ENCODE data around the gene APOBEC3B.

The APOBEC3B gene

GRCh38 chr22:38964989-38965388 is 17.2 kb upstream of the APOBEC3B start:
- no peak for FAIRE-seq
- no peak for TF ChIP-seq POLR2A (IDR thresholded peaks at IDR 0.05; ENCODE audit: low read depth, low read length)
- no peak for DNase-seq (ENCODE audit: insufficient read length, low spot score)

GRCh38 chr22:38965614-38966379 is 16.4 kb upstream of the APOBEC3B start:
- no peak for TF ChIP-seq SPI1 (IDR thresholded peaks at IDR 0.05; ENCODE audit: low read depth, low read length)
- TF ChIP-seq POU2F2 (IDR thresholded peaks at IDR 0.05; ENCODE audit: low read depth, low read length): no peak
- no peak for TF ChIP-seq PAX5 (IDR thresholded peaks at IDR 0.05; ENCODE audit: insufficient read depth, low read length, severe bottlenecking)
- TF ChIP-seq TAF1 (IDR thresholded peaks at IDR 0.05; ENCODE audit: low read depth, low read length): no peak
- no peak for TF ChIP-seq POLR2AphosphoS5 (IDR thresholded peaks at IDR 0.05; ENCODE audit: low read depth, low read length)
- no peak for TF ChIP-seq POLR2A (IDR thresholded peaks at IDR 0.05; ENCODE audit: low read depth, low read length)
- DNase-seq (ENCODE audit: insufficient read length, low spot score) (no peak), FAIRE-seq (no peak)

DNA sequence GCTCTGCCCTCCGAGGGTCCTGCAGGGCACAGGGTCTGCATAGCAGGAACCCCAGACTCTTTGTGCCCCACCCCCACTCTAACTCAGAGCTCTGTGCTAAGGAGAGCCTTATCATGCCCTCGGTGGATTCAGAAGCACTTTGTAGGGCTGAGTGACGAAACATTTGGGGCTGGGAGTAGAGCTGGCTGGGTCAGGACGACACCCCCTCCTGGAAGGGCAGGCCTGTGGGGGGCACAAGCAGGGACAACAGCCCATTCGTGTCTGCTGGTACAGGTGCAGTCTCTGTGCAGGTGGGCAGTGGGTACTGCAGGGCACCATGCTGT is 15.8 kb upstream of the APOBEC3B start:
- no peak for FAIRE-seq
- no peak for DNase-seq (ENCODE audit: insufficient read length, low spot score)
- TF ChIP-seq SPI1 (IDR thresholded peaks at IDR 0.05; ENCODE audit: low read depth, low read length): no peak
- TF ChIP-seq PAX5 (IDR thresholded peaks at IDR 0.05; ENCODE audit: insufficient read depth, low read length, severe bottlenecking): no peak
- TF ChIP-seq POU2F2 (IDR thresholded peaks at IDR 0.05; ENCODE audit: low read depth, low read length): no peak
- TF ChIP-seq POLR2A (IDR thresholded peaks at IDR 0.05; ENCODE audit: low read depth, low read length): no peak
- TF ChIP-seq TAF1 (IDR thresholded peaks at IDR 0.05; ENCODE audit: low read depth, low read length): no peak
- TF ChIP-seq POLR2AphosphoS5 (IDR thresholded peaks at IDR 0.05; ENCODE audit: low read depth, low read length): no peak

GRCh38 chr22:38966942-38967341 is 15.2 kb upstream of the APOBEC3B start:
- FAIRE-seq: no peak
- DNase-seq (ENCODE audit: insufficient read length, low spot score): no peak
- no peak for TF ChIP-seq POLR2A (IDR thresholded peaks at IDR 0.05; ENCODE audit: low read depth, low read length)
- TF ChIP-seq PAX5 (IDR thresholded peaks at IDR 0.05; ENCODE audit: insufficient read depth, low read length, severe bottlenecking): no peak
- TF ChIP-seq SPI1 (IDR thresholded peaks at IDR 0.05; ENCODE audit: low read depth, low read length): no peak
- no peak for TF ChIP-seq TAF1 (IDR thresholded peaks at IDR 0.05; ENCODE audit: low read depth, low read length)
- no peak for TF ChIP-seq POLR2AphosphoS5 (IDR thresholded peaks at IDR 0.05; ENCODE audit: low read depth, low read length)
- TF ChIP-seq POU2F2 (IDR thresholded peaks at IDR 0.05; ENCODE audit: low read depth, low read length): no peak

DNA sequence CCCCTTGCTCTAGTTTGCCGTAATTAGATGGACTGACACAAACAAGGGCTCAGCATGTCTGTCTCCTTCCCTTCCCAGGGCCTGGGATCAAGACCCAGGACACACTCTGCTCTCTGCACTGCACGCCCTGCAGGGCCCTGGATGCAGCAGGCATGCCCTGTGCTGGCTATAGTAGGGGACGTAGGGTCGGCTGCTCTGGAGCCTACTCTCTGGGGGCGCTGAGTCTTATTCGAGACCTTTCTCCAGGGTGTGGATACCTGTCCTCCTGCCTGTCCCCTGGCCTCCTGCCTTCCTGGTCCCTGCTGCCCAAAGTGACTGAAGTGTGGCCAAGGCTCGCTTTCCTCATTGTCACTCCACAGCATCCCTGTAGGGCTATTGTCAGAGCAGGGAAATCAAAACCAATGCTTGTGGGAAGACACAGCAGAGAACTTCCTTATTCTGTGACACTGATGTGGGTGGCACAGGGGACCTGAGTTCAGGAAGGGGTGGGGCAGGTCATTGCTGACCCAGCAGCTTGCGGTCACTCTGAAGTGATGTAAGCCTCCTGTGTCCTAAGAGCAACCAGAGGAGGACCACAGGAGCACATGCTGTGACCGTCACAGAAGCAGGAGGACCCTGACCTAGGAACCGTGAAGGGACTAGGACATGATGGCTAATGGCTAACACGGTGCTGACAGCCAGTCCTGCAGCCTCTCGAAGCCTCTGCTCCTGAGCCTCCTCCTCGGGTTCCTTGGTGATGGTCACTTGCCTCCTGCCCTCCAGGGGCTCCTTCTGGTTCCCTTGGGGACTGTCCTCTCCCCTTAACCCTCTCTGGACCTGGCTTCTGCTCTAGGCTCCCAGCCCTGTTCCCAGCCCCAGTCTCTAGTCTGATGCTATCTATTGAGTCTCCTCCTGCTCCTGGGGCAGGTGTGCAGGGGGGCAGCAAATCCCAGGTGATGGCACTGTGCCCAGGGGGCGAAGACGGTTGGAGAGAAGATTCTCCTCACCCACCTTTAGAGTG is 14.4 kb upstream of the APOBEC3B start:
- FAIRE-seq: peak; percentile 55
- DNase-seq (ENCODE audit: insufficient read length, low spot score): no peak
- no peak for TF ChIP-seq POLR2A (IDR thresholded peaks at IDR 0.05; ENCODE audit: low read depth, low read length)
- TF ChIP-seq SPI1 (IDR thresholded peaks at IDR 0.05; ENCODE audit: low read depth, low read length): 0 out of 2 replicates have a peak, but pooled peaks have one; percentile 13

GRCh38 chr22:38968801-38969200 is 13.3 kb upstream of the APOBEC3B start:
- no peak for TF ChIP-seq POLR2AphosphoS5 (IDR thresholded peaks at IDR 0.05; ENCODE audit: low read depth, low read length)
- no peak for TF ChIP-seq SPI1 (IDR thresholded peaks at IDR 0.05; ENCODE audit: low read depth, low read length)
- no peak for TF ChIP-seq PAX5 (IDR thresholded peaks at IDR 0.05; ENCODE audit: insufficient read depth, low read length, severe bottlenecking)
- no peak for TF ChIP-seq TAF1 (IDR thresholded peaks at IDR 0.05; ENCODE audit: low read depth, low read length)
- no peak for TF ChIP-seq POU2F2 (IDR thresholded peaks at IDR 0.05; ENCODE audit: low read depth, low read length)
- no peak for TF ChIP-seq POLR2A (IDR thresholded peaks at IDR 0.05; ENCODE audit: low read depth, low read length)
- DNase-seq (ENCODE audit: insufficient read length, low spot score) (no peak), FAIRE-seq (no peak)

DNA sequence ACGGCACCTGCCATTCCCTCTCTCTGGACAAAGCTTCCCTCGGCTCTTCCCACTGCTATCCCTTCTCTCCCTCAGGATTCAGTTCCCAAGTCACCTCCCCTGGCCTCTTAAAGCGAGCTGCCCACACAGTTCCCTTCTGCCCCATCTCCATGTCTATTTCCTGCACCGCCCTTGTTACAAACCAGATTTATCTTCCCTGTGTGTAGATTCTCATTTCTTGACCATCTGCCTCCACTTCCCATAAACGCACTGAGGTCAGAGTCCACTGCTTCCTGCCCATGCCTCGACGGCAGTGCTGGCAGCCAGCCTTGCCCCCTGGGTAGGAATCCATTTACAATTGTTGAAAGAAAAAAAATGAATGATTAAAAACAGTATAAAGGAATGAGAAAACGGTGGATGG is 11.6 kb upstream of the APOBEC3B start:
- no peak for TF ChIP-seq POU2F2 (IDR thresholded peaks at IDR 0.05; ENCODE audit: low read depth, low read length)
- TF ChIP-seq POLR2AphosphoS5 (IDR thresholded peaks at IDR 0.05; ENCODE audit: low read depth, low read length): no peak
- no peak for TF ChIP-seq TAF1 (IDR thresholded peaks at IDR 0.05; ENCODE audit: low read depth, low read length)
- TF ChIP-seq POLR2A (IDR thresholded peaks at IDR 0.05; ENCODE audit: low read depth, low read length): no peak
- TF ChIP-seq PAX5 (IDR thresholded peaks at IDR 0.05; ENCODE audit: insufficient read depth, low read length, severe bottlenecking): no peak
- no peak for TF ChIP-seq SPI1 (IDR thresholded peaks at IDR 0.05; ENCODE audit: low read depth, low read length)
- FAIRE-seq: no peak

DNA sequence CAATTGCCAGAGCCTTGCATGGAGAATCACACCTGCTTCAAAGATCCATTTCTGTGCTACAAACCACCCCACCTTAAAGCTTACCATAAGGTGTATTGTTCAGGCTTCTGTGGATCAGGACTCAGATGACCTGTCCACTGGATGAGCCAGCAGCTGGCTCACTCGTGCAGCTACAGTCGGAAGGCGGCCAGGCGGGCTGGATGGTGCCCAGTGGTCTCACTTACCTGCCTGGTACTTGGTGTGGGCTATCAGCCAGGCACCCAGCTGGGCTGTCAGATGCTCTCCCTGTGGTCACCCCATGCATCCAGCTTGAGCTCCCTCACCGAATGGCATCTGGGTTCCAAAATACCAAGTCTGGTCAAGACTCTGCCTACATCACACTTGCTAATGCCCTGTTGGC is 10.9 kb upstream of the APOBEC3B start:
- TF ChIP-seq TAF1 (IDR thresholded peaks at IDR 0.05; ENCODE audit: low read depth, low read length) (no peak), POU2F2 (IDR thresholded peaks at IDR 0.05; ENCODE audit: low read depth, low read length) (no peak), POLR2AphosphoS5 (IDR thresholded peaks at IDR 0.05; ENCODE audit: low read depth, low read length) (no peak), POLR2A (IDR thresholded peaks at IDR 0.05; ENCODE audit: low read depth, low read length) (no peak), SPI1 (IDR thresholded peaks at IDR 0.05; ENCODE audit: low read depth, low read length) (no peak), PAX5 (IDR thresholded peaks at IDR 0.05; ENCODE audit: insufficient read depth, low read length, severe bottlenecking) (no peak)
- FAIRE-seq (no peak), DNase-seq (ENCODE audit: insufficient read length, low spot score) (no peak)

More for the DNA sequence above, 11.6 kb upstream of the APOBEC3B start:
- no peak for DNase-seq (ENCODE audit: insufficient read length, low spot score)

- no peak for FAIRE-seq
- TF ChIP-seq POLR2AphosphoS5 (IDR thresholded peaks at IDR 0.05; ENCODE audit: low read depth, low read length): no peak
- TF ChIP-seq SPI1 (IDR thresholded peaks at IDR 0.05; ENCODE audit: low read depth, low read length): no peak
- TF ChIP-seq POU2F2 (IDR thresholded peaks at IDR 0.05; ENCODE audit: low read depth, low read length): no peak
- no peak for TF ChIP-seq PAX5 (IDR thresholded peaks at IDR 0.05; ENCODE audit: insufficient read depth, low read length, severe bottlenecking)
- no peak for TF ChIP-seq TAF1 (IDR thresholded peaks at IDR 0.05; ENCODE audit: low read depth, low read length)
- no peak for TF ChIP-seq POLR2A (IDR thresholded peaks at IDR 0.05; ENCODE audit: low read depth, low read length)
- no peak for DNase-seq (ENCODE audit: insufficient read length, low spot score)
These were observed 10.4 kb upstream of the APOBEC3B start for GRCh38 chr22:38971791-38972190.

Measured in GM12891 (cell line).